IMR-90 (cell line): ENCODE data around the gene DHRS7B. TPM values are rescaled to one million over a fixed set of nuclear protein-coding genes. Genes with fewer than 3 reads are reported as not detected.

Experiments used
- ATAC-seq: fragments of 200-7000 bp; cut with Tn5 transposase; 2 replicates; pipeline ENCODE4 v1.9.1; 2020; ENCODE audit warnings: low read depth, mild to moderate bottlenecking, moderate library complexity
- BruUV-seq: library from RNA; stranded (reverse); fragments of 400-500 nt; replicated peaks from 2 replicates; lab custom pipeline; 2021; lab: Mats Ljungman, UMichigan
- CTCF ChIA-PET: fragments of 300-600 bp; formaldehyde crosslinking; extraction: SDS; loops from one replicate; lab custom pipeline; 2021; ENCODE audit warnings: antibody characterized with exemption; lab: Yijun Ruan, JAX
- POLR2A ChIA-PET: fragments of 300-600 bp; sonication (Branson Sonifier 250); formaldehyde crosslinking; loops from one replicate; lab custom pipeline; 2022; ENCODE audit warnings: antibody characterized with exemption; ENCODE audit not compliant: unreplicated experiment; lab: Charles Lee
- DNase-seq: peaks from one replicate; pipeline ENCODE4 v3.0.0; 2013
- H2AFZ ChIP-seq: replicated peaks from 2 replicates; pipeline ENCODE3; 2013; ENCODE audit warnings: low read length, mild to moderate bottlenecking; ENCODE audit not compliant: poor library complexity
- H2AK5ac ChIP-seq: 2 replicates; pipeline ENCODE4 v1.6.1; 2013; ENCODE audit warnings: low read depth, low read length, inconsistent platforms
- H2AK9ac ChIP-seq: replicated peaks from 2 replicates; pipeline ENCODE3; 2013; ENCODE audit warnings: mild to moderate bottlenecking, low read depth, low read length, moderate library complexity; ENCODE audit not compliant: poor library complexity
- H2BK120ac ChIP-seq: 2 replicates; pipeline ENCODE4 v1.6.1; 2013; ENCODE audit warnings: low read depth, low read length, inconsistent platforms
- H2BK15ac ChIP-seq: 3 replicates; pipeline ENCODE4 v1.6.1; 2013; ENCODE audit warnings: low read depth, low read length, inconsistent platforms
- H2BK20ac ChIP-seq: 2 replicates; pipeline ENCODE4 v1.6.1; 2013; ENCODE audit warnings: low read depth, mild to moderate bottlenecking, inconsistent platforms, low read length, moderate library complexity
- H2BK5ac ChIP-seq: 2 replicates; pipeline ENCODE4 v1.6.1; 2013; ENCODE audit warnings: mild to moderate bottlenecking, low read depth, low read length, inconsistent platforms; ENCODE audit not compliant: poor library complexity, severe bottlenecking
- H3K14ac ChIP-seq: replicated peaks from 2 replicates; pipeline ENCODE4 v1.6.1; 2013; ENCODE audit warnings: low read depth, low read length, inconsistent platforms
- H3K18ac ChIP-seq: 2 replicates; pipeline ENCODE4 v1.6.1; 2013; ENCODE audit warnings: low read depth, low read length, control low read depth
- H3K23ac ChIP-seq: 2 replicates; pipeline ENCODE4 v1.6.1; 2013; ENCODE audit warnings: low read depth, low read length, inconsistent platforms
- H3K27ac ChIP-seq: 2 replicates; pipeline ENCODE4 v1.5.1; 2013; ENCODE audit warnings: mild to moderate bottlenecking, control low read depth, low read length; ENCODE audit not compliant: insufficient read depth
- H3K27me3 ChIP-seq: 2 replicates; pipeline ENCODE4 v1.6.1; 2013; ENCODE audit warnings: low read length; ENCODE audit not compliant: control insufficient read depth, insufficient read depth
- H3K36me3 ChIP-seq: 2 replicates; pipeline ENCODE4 v1.6.1; 2013; ENCODE audit warnings: low read length, mixed read lengths; ENCODE audit not compliant: control insufficient read depth, insufficient read depth
- H3K4ac ChIP-seq: 2 replicates; pipeline ENCODE4 v1.6.1; 2013; ENCODE audit warnings: low read depth, low read length, inconsistent platforms
- H3K4me1 ChIP-seq: 2 replicates; pipeline ENCODE4 v1.6.1; 2013; ENCODE audit warnings: low read length, mixed read lengths; ENCODE audit not compliant: control insufficient read depth, insufficient read depth
- H3K4me2 ChIP-seq: 2 replicates; pipeline ENCODE4 v1.6.1; 2013; ENCODE audit warnings: low read depth, mild to moderate bottlenecking, control low read depth, low read length, moderate library complexity
- H3K4me3 ChIP-seq: 2 replicates; pipeline ENCODE4 v1.5.1; 2013; ENCODE audit warnings: low read depth, mild to moderate bottlenecking, control low read depth, low read length, moderate library complexity; ENCODE audit not compliant: insufficient read depth
- H3K56ac ChIP-seq: 2 replicates; pipeline ENCODE4 v1.6.1; 2013; ENCODE audit warnings: low read length, inconsistent platforms; ENCODE audit not compliant: insufficient read depth; ENCODE audit errors: extremely low read depth
- H3K79me1 ChIP-seq, 2 experiments: 2 replicates each; pipeline ENCODE4 v1.6.1; 2013; ENCODE audit warnings: low read length in 2 of 2, inconsistent platforms in 1 of 2, low read depth in 1 of 2
- H3K9ac ChIP-seq: 2 replicates; pipeline ENCODE4 v1.6.1; 2013; ENCODE audit warnings: low read depth, low read length, control low read depth
- H3K9me1 ChIP-seq: 2 replicates; pipeline ENCODE4 v1.6.1; 2013; ENCODE audit warnings: low read length, inconsistent platforms; ENCODE audit not compliant: insufficient read depth
- H3K9me3 ChIP-seq: 2 replicates; pipeline ENCODE4 v1.6.1; 2013; ENCODE audit warnings: low read length; ENCODE audit not compliant: control insufficient read depth, insufficient read depth
- H4K20me1 ChIP-seq: 2 replicates; pipeline ENCODE4 v1.6.1; 2013; ENCODE audit warnings: low read length, inconsistent platforms; ENCODE audit not compliant: insufficient read depth
- H4K5ac ChIP-seq: 2 replicates; pipeline ENCODE4 v1.6.1; 2013; ENCODE audit warnings: mild to moderate bottlenecking, low read depth, low read length, control low read depth
- H4K8ac ChIP-seq, 2 experiments: 2 replicates each; pipeline ENCODE4 v1.6.1; 2013; ENCODE audit warnings: low read depth in 2 of 2, low read length in 2 of 2, control low read depth in 1 of 2, inconsistent platforms in 1 of 2
- H4K91ac ChIP-seq: 2 replicates; pipeline ENCODE4 v1.6.1; 2013; ENCODE audit warnings: low read depth, low read length, inconsistent platforms; ENCODE audit not compliant: insufficient read depth
- BHLHE40 ChIP-seq: fragments of 150-350 bp; IDR thresholded peaks from 2 replicates; pipeline ENCODE4 v1.6.1; 2016; ENCODE audit warnings: mild to moderate bottlenecking, low read depth, low read length
- CEBPB ChIP-seq: IDR thresholded peaks from 2 replicates; pipeline ENCODE4 v1.6.1; 2012; ENCODE audit warnings: low read depth, low read length, improper control_type of control experiment
- CHD1 ChIP-seq: IDR thresholded peaks from 2 replicates; pipeline ENCODE4 v1.6.1; 2012; ENCODE audit warnings: low read depth, low read length, improper control_type of control experiment
- CTCF ChIP-seq: conservative IDR thresholded peaks from 2 replicates; pipeline ENCODE4 v1.5.1; 2012; ENCODE audit warnings: mild to moderate bottlenecking, low read depth, low read length, improper control_type of control experiment
- FOS ChIP-seq: fragments of 150-350 bp; IDR thresholded peaks from 2 replicates; pipeline ENCODE4 v1.6.1; 2016; ENCODE audit warnings: low read depth, low read length
- MAFK ChIP-seq: IDR thresholded peaks from 2 replicates; pipeline ENCODE4 v1.6.1; 2012; ENCODE audit warnings: low read depth, low read length, improper control_type of control experiment
- MAZ ChIP-seq: IDR thresholded peaks from 2 replicates; pipeline ENCODE4 v1.6.1; 2012; ENCODE audit warnings: low read depth, mild to moderate bottlenecking, low read length, improper control_type of control experiment, moderate library complexity, borderline replicate concordance
- MXI1 ChIP-seq: IDR thresholded peaks from 2 replicates; pipeline ENCODE4 v1.6.1; 2012; ENCODE audit warnings: low read depth, mild to moderate bottlenecking, low read length, moderate library complexity, borderline replicate concordance
- NFE2L2 ChIP-seq: fragments of 150-350 bp; IDR thresholded peaks from 2 replicates; pipeline ENCODE4 v1.6.1; 2016; ENCODE audit warnings: low read depth, mild to moderate bottlenecking, low read length
- POLR2A ChIP-seq: IDR thresholded peaks from 2 replicates; pipeline ENCODE4 v1.6.1; 2012; ENCODE audit warnings: mild to moderate bottlenecking, low read depth, low read length
- RAD21 ChIP-seq: IDR thresholded peaks from 2 replicates; pipeline ENCODE4 v1.6.1; 2012; ENCODE audit warnings: low read length, improper control_type of control experiment
- RCOR1 ChIP-seq: IDR thresholded peaks from 2 replicates; pipeline ENCODE4 v1.6.1; 2012; ENCODE audit warnings: mild to moderate bottlenecking, low read length, improper control_type of control experiment; ENCODE audit not compliant: insufficient replicate concordance
- RFX5 ChIP-seq: IDR thresholded peaks from 2 replicates; pipeline ENCODE4 v1.8.0; 2012; ENCODE audit warnings: low read depth, mild to moderate bottlenecking, low read length, moderate library complexity
- SMC3 ChIP-seq: fragments of 150-350 bp; IDR thresholded peaks from 2 replicates; pipeline ENCODE4 v1.6.1; 2016; ENCODE audit warnings: low read depth, mild to moderate bottlenecking, antibody characterized with exemption, low read length, moderate library complexity
- USF2 ChIP-seq: fragments of 150-350 bp; IDR thresholded peaks from 2 replicates; pipeline ENCODE4 v1.6.1; 2017; ENCODE audit warnings: mild to moderate bottlenecking, antibody characterized with exemption, low read length, low read depth
- WGBS, 2 experiments: methylation state at CpG; one replicate each; pipeline versions ENCODE4 v1.1.5 to v1.1.7; 2013; ENCODE audit warnings: missing lambda C conversion rate in 2 of 2; ENCODE audit not compliant: insufficient read length in 1 of 2; ENCODE audit errors: extremely low coverage in 2 of 2; 5-methylcytosine and 5-hydroxymethylcytosine counted together
- dilution Hi-C: fragments of 300-500 bp; cut with HindIII; formaldehyde crosslinking; loops from one replicate; pipeline ENCODE4 v1.14.3; 2018; ENCODE audit warnings: low sequenced_read_pairs; ENCODE audit not compliant: unreplicated experiment
- in situ Hi-C: fragments of 300-500 bp; cut with MboI; formaldehyde crosslinking; loops from 3 replicates; pipeline ENCODE4 v1.14.3; 2019; ENCODE audit warnings: low sequenced_read_pairs, inconsistent platforms, mixed read lengths
- intact Hi-C: fragments of 100-400 bp; cut with micrococcal nuclease; formaldehyde crosslinking; loops from 2 replicates; pipeline ENCODE4 v1.10.0; 2022
- polyA plus RNA-seq, 3 experiments: library from polyadenylated mRNA; depleted of rRNA; stranded (reverse); fragments of >200 nt; gene quantifications; 2 replicates each; pipeline ENCODE4 v1.2.3, GENCODE V29; 2012; ENCODE audit warnings: low replicate concordance in 1 of 3
- total RNA-seq: library from RNA; depleted of rRNA; stranded (reverse); fragments of >200 nt; gene quantifications from 2 replicates; pipeline ENCODE4 v1.2.3, GENCODE V29; 2012
- TF ChIP-seq, protein P1 (sequence below): fragments of 150-350 bp; IDR thresholded peaks from 2 replicates; pipeline ENCODE4 v1.6.1; 2016; ENCODE audit warnings: low read depth, mild to moderate bottlenecking, low read length, moderate library complexity, borderline replicate concordance

Gene DHRS7B
- total and polyA plus RNA-seq, 2 of the 4 experiments (the other 2 are of a cell fraction): 24.4 to 34.4 TPM

- H3K4me2 ChIP-seq: no peak overlapping the region
- POLR2A ChIA-PET: no interaction called here
- H3K79me1 ChIP-seq: peaks cover 0 to 4% of the 10 kb centered on the region in 2 experiments; a peak in 1 of 4 replicates
- H3K36me3 ChIP-seq: peaks cover 3% of the 10 kb centered on the region; the same call in 1 of the 2 replicates
- H3K18ac ChIP-seq: no peak overlapping the region
- no peak overlapping the region for H3K23ac ChIP-seq
- in situ Hi-C loops: no loop called here
- no peaks in the 10 kb centered on the region for H3K9me3 ChIP-seq
- dilution Hi-C loops: no loop called here
- no peak overlapping the region for H3K4me3 ChIP-seq
- H2BK120ac ChIP-seq: no peak overlapping the region
- no peak overlapping the region for H2BK15ac ChIP-seq
- CTCF ChIA-PET: interaction anchor here (1.4 kb wide), 1 partner anchor 14 kb away, joined by 3 read pairs; no protein-coding TSS in a partner anchor
- TF ChIP-seq SMC3 (no peak), CEBPB (no peak), MXI1 (no peak), USF2 (no peak), CTCF (no peak), RCOR1 (no peak), BHLHE40 (no peak), POLR2A (no peak), MAFK (no peak), RAD21 (no peak), MAZ (no peak), RFX5 (no peak), CHD1 (no peak), NFE2L2 (no peak), FOS (no peak)
- TF ChIP-seq, protein P1, sequence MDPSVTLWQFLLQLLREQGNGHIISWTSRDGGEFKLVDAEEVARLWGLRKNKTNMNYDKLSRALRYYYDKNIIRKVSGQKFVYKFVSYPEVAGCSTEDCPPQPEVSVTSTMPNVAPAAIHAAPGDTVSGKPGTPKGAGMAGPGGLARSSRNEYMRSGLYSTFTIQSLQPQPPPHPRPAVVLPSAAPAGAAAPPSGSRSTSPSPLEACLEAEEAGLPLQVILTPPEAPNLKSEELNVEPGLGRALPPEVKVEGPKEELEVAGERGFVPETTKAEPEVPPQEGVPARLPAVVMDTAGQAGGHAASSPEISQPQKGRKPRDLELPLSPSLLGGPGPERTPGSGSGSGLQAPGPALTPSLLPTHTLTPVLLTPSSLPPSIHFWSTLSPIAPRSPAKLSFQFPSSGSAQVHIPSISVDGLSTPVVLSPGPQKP: no peak
- intact Hi-C loops: no loop called here
- peaks cover 2% of the 10 kb centered on the region for H3K4me1 ChIP-seq
- H3K4ac ChIP-seq: no peak overlapping the region
- no peak overlapping the region for H2AK9ac ChIP-seq
- no peak overlapping the region for H3K56ac ChIP-seq
- no peak overlapping the region for H4K5ac ChIP-seq
- H4K8ac ChIP-seq: no peak overlapping the region
- no peak overlapping the region for H3K27ac ChIP-seq
- no TSS peak for BruUV-seq
- H3K27me3 ChIP-seq: no peaks in the 10 kb centered on the region
- H2BK5ac ChIP-seq: no peak overlapping the region
- no peak overlapping the region for H4K91ac ChIP-seq
- H4K20me1 ChIP-seq: no peaks in the 10 kb centered on the region
- H3K9ac ChIP-seq: no peak overlapping the region
- no peak for DNase-seq
- ATAC-seq: no peak
- WGBS, 2 experiments: 86% methylated on average over 1 of the region's 12 CpGs; no CpG with 5 or more reads in 1 of the 2 experiments
- no peak overlapping the region for H2BK20ac ChIP-seq
- peaks cover 20% of the 10 kb centered on the region; the same call in 1 of the 2 replicates for H3K9me1 ChIP-seq
- H2AFZ ChIP-seq: no peak overlapping the region
- H3K14ac ChIP-seq: no peak overlapping the region
- H2AK5ac ChIP-seq: no peak overlapping the region
Measured at GRCh38 chr17:21176773-21177395, 50.1 kb downstream of the DHRS7B start.
